HCT116 (cell line): ENCODE results near the gene NLRP4. TPM values are rescaled to one million over a fixed set of nuclear protein-coding genes. Genes with fewer than 3 reads are reported as not detected.

Experiments
- ATAC-seq: fragments of 200-7000 bp; cut with Tn5 transposase; 2 replicates; pipeline ENCODE4 v1.9.1; 2020; ENCODE audit warnings: mild to moderate bottlenecking, moderate library complexity
- BruUV-seq: library from RNA; stranded (reverse); fragments of 400-500 nt; replicated peaks from 2 replicates; lab custom pipeline; 2021; lab: Mats Ljungman, UMichigan
- CTCF ChIA-PET: fragments of 300-600 bp; sonication (Branson Sonifier 250); formaldehyde crosslinking; loops from one replicate; lab custom pipeline; 2021; ENCODE audit warnings: antibody characterized with exemption; lab: Charles Lee
- POLR2A ChIA-PET: fragments of 300-600, 350-600 bp; sonication (Branson Sonifier 250); formaldehyde crosslinking; loops from one replicate; lab custom pipeline; 2021; ENCODE audit warnings: antibody characterized with exemption; lab: Charles Lee
- RAD21 ChIA-PET, 2 experiments: fragments of 300-600 bp; sonication (Branson Sonifier 250); formaldehyde crosslinking; loops; one replicate each; lab custom pipeline; 2023; ENCODE audit warnings: low total read pairs in 2 of 2; ENCODE audit not compliant: uncharacterized antibody in 2 of 2, unreplicated experiment in 2 of 2, low non-redundant PET in 1 of 2; lab: Charles Lee
- DNase-seq: peaks from one replicate; pipeline ENCODE4 v3.0.0-alpha.2; 2010; ENCODE audit warnings: low read depth, low spot score
- H2AFZ ChIP-seq: fragments of 200-600 bp; shearing (Covaris generic), sonication (generic); 2 replicates; pipeline ENCODE4 v1.6.1; 2017; ENCODE audit warnings: low read depth, mixed run types, mixed read lengths, antibody characterized with exemption, low read length; ENCODE audit not compliant: poor library complexity, severe bottlenecking
- H3K27ac ChIP-seq: 2 replicates; pipeline ENCODE4 v1.5.1; 2012; ENCODE audit warnings: low read depth, low read length
- H3K27me3 ChIP-seq: fragments of 200-600 bp; sonication (generic); 2 replicates; pipeline ENCODE4 v1.6.1; 2016; ENCODE audit warnings: mixed run types, low read length, mixed read lengths; ENCODE audit not compliant: insufficient read depth
- H3K36me3 ChIP-seq, 2 experiments: fragments of 200-500 bp in 1 of 2; fragments of 200-600 bp in 1 of 2; sonication (Bioruptor generic) in 1 of 2; sonication (generic) in 1 of 2; 2 replicates each; pipeline versions ENCODE4 v1.5.1 to v1.6.1; 2014 to 2016; ENCODE audit warnings: low read length in 2 of 2, inconsistent platforms in 1 of 2, mixed read lengths in 1 of 2, mixed run types in 1 of 2; ENCODE audit not compliant: insufficient read depth in 2 of 2, control insufficient read depth in 1 of 2
- H3K4me1 ChIP-seq, 2 experiments: fragments of 200-600 bp in 1 of 2; sonication (generic) in 1 of 2; 2 replicates each; pipeline versions ENCODE4 v1.5.1 to v1.6.1; 2012 to 2017; ENCODE audit warnings: low read length in 2 of 2, inconsistent platforms in 1 of 2, mild to moderate bottlenecking in 1 of 2, mixed read lengths in 1 of 2, mixed run types in 1 of 2, moderate library complexity in 1 of 2; ENCODE audit not compliant: insufficient read depth in 2 of 2, control insufficient read depth in 1 of 2
- H3K4me2 ChIP-seq: fragments of 200-600 bp; sonication (generic); 2 replicates; pipeline ENCODE4 v1.6.1; 2017; ENCODE audit warnings: mixed run types, low read length, mixed read lengths
- H3K4me3 ChIP-seq, 2 experiments: fragments of 200-600 bp in 1 of 2; sonication (generic) in 1 of 2; replicated peaks in 1 of 2; 2 replicates each; pipeline ENCODE4 v1.5.1; 2011 to 2016; ENCODE audit warnings: low read length in 2 of 2, control low read depth in 1 of 2, low read depth in 1 of 2, mild to moderate bottlenecking in 1 of 2, mixed read lengths in 1 of 2, mixed run types in 1 of 2
- H3K79me2 ChIP-seq: fragments of 200-600 bp; sonication (generic); 2 replicates; pipeline ENCODE4 v1.6.1; 2017; ENCODE audit warnings: mild to moderate bottlenecking, mixed run types, low read length, moderate library complexity, mixed read lengths; ENCODE audit not compliant: insufficient read depth
- H3K9ac ChIP-seq: fragments of 200-600 bp; sonication (generic); 2 replicates; pipeline ENCODE4 v1.6.1; 2016; ENCODE audit warnings: low read length, mixed read lengths
- H3K9me2 ChIP-seq: fragments of 200-600 bp; sonication (generic), shearing (Covaris generic); 2 replicates; pipeline ENCODE4 v1.6.1; 2017; ENCODE audit warnings: mixed run types, mild to moderate bottlenecking, moderate library complexity; ENCODE audit not compliant: insufficient read depth
- H3K9me3 ChIP-seq, 2 experiments: fragments of 200-500 bp in 1 of 2; fragments of 200-600 bp in 1 of 2; sonication (Bioruptor generic) in 1 of 2; sonication (generic) in 1 of 2; 2 replicates each; pipeline ENCODE4 v1.6.1; 2014 to 2017; ENCODE audit warnings: low read length in 2 of 2, mixed read lengths in 2 of 2, inconsistent platforms in 1 of 2, low read depth in 1 of 2, mild to moderate bottlenecking in 1 of 2, mixed run types in 1 of 2, moderate library complexity in 1 of 2; ENCODE audit not compliant: control insufficient read depth in 1 of 2, insufficient read depth in 1 of 2
- H4K20me1 ChIP-seq: fragments of 200-600 bp; sonication (generic), shearing (Covaris generic); 2 replicates; pipeline ENCODE4 v1.6.1; 2017; ENCODE audit warnings: mixed run types, mild to moderate bottlenecking, moderate library complexity; ENCODE audit not compliant: insufficient read depth
- CBX3 ChIP-seq: IDR thresholded peaks from 2 replicates; pipeline ENCODE4 v1.6.1; 2012; ENCODE audit warnings: low read depth
- CEBPB ChIP-seq: IDR thresholded peaks from 2 replicates; pipeline ENCODE4 v1.6.1; 2012; ENCODE audit warnings: low read depth
- EGR1 ChIP-seq: IDR thresholded peaks from 2 replicates; pipeline ENCODE4 v1.6.1; 2012; ENCODE audit warnings: low read depth
- ELF1 ChIP-seq: IDR thresholded peaks from 2 replicates; pipeline ENCODE4 v1.6.1; 2012; ENCODE audit warnings: low read depth, borderline replicate concordance
- EZH2 ChIP-seq: fragments of 200-600 bp; sonication (generic); IDR thresholded peaks from 2 replicates; pipeline ENCODE4 v1.6.1; 2017; ENCODE audit warnings: antibody characterized with exemption, mixed run types
- FOSL1 ChIP-seq: IDR thresholded peaks from 2 replicates; pipeline ENCODE4 v1.6.1; 2012; ENCODE audit warnings: low read depth
- JUND ChIP-seq: IDR thresholded peaks from 2 replicates; pipeline ENCODE4 v1.6.1; 2012
- RAD21 ChIP-seq: IDR thresholded peaks from 2 replicates; pipeline ENCODE4 v1.6.1; 2012; ENCODE audit warnings: low read depth, mild to moderate bottlenecking
- SRF ChIP-seq: IDR thresholded peaks from 2 replicates; pipeline ENCODE4 v1.6.1; 2012; ENCODE audit warnings: low read depth
- TCF7L2 ChIP-seq: IDR thresholded peaks from 2 replicates; pipeline ENCODE4 v1.7.0; 2011; ENCODE audit warnings: borderline replicate concordance, inconsistent platforms; ENCODE audit not compliant: insufficient read depth, insufficient read length; ENCODE audit errors: extremely low read depth
- YY1 ChIP-seq: IDR thresholded peaks from 2 replicates; pipeline ENCODE4 v1.6.1; 2011; ENCODE audit warnings: low read length, low read depth, moderate library complexity, mild to moderate bottlenecking; ENCODE audit not compliant: insufficient replicate concordance; ENCODE audit errors: extremely low read depth
- ZFX ChIP-seq: fragments of 450-650 bp; IDR thresholded peaks from 2 replicates; pipeline ENCODE4 v1.6.1; 2017
- intact Hi-C: fragments of 100-400 bp; cut with micrococcal nuclease; formaldehyde crosslinking; loops from 2 replicates; pipeline ENCODE4 v1.10.0; 2022
- total RNA-seq: library from RNA; stranded (reverse); gene quantifications from one replicate; pipeline ENCODE4 v1.2.1, GENCODE V29; 2021; ENCODE audit not compliant: unreplicated experiment
- TF ChIP-seq, protein P1 (sequence below): IDR thresholded peaks from 2 replicates; pipeline ENCODE4 v1.6.1; 2012
- TF ChIP-seq, protein P2 (sequence below): IDR thresholded peaks from 2 replicates; pipeline ENCODE4 v1.6.1; 2012

NLRP4 gene
- total RNA-seq, 1 experiment from 2014 or later = 0.52 TPM

GRCh38 chr19:55898911-55899310 lies 62.6 kb downstream of the NLRP4 start:
- H2AFZ ChIP-seq = no peak overlapping the region
- DNase-seq = no peak
- no peak for ATAC-seq
- H3K27me3 ChIP-seq = peaks cover 27% of the 10 kb centered on the region
- H3K4me2 ChIP-seq = no peak overlapping the region
- H3K9me3 ChIP-seq = no peaks in the 10 kb centered on the region
- no peaks in the 10 kb centered on the region for H3K9me2 ChIP-seq
- no peak overlapping the region for H3K9ac ChIP-seq
- no peaks in the 10 kb centered on the region for H3K4me1 ChIP-seq
- H3K36me3 ChIP-seq = no peaks in the 10 kb centered on the region
- no peak for TF ChIP-seq JUND
- TF ChIP-seq CBX3 = no peak
- no peak for TF ChIP-seq EZH2
- no peak for TF ChIP-seq ZFX
- no peak for TF ChIP-seq FOSL1
- no peak for TF ChIP-seq TCF7L2
- TF ChIP-seq, protein P1, sequence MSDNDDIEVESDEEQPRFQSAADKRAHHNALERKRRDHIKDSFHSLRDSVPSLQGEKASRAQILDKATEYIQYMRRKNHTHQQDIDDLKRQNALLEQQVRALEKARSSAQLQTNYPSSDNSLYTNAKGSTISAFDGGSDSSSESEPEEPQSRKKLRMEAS = no peak
- no peak for TF ChIP-seq EGR1
- TF ChIP-seq CEBPB = no peak
- TF ChIP-seq SRF = no peak
- TF ChIP-seq, all 23 proteins: peak for 0
- POLR2A ChIA-PET = interaction anchor here (0.8 kb wide), 1 partner anchor 51 kb away, joined by 3 read pairs; no protein-coding TSS in a partner anchor
- intact Hi-C loops = no loop called here
- Histone ChIP-seq H3K27ac (no peak overlapping the region), H3K4me3 (no peak overlapping the region), H4K20me1 (no peaks in the 10 kb centered on the region), H3K79me2 (no peaks in the 10 kb centered on the region)
- no TSS peak for BruUV-seq
- CTCF ChIA-PET = no interaction called here
- RAD21 ChIA-PET = no interaction called here

DNA sequence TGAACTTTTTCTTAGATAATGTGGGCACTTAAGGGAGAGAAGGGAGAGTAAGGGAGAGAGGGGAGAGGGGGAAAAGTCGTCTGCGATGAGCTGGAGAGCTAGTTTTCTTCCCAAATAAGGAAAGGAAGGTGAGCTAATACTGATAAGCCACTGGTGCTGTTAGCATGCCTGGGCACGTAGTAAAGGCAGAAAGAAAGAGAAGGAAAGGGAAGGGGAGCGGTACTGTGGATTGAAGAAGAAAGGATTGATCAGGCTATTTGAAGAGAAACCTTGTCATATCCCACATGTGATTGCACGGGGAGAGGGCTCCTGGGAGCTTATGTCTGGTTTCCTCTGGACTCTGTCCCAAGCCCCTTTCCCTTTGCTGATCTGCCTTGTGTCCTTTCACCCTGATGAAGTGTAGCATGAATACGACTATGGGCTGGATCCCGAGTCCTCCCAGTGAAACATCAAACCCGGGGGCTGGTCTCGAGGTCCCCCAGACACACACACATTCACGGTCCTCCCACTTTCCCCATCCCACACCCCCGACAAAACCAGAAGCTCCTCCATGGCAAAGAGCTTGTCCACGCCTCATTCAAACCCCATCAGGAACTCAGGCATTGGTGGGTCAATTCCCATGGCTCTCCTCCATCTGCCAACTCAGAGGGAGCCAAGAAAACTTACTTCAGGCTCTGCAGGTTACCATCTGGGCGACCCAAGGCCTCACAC lies 65.2 kb downstream of the NLRP4 start:
- H3K27ac ChIP-seq = no peak overlapping the region
- H4K20me1 ChIP-seq = no peaks in the 10 kb centered on the region
- H2AFZ ChIP-seq = no peak overlapping the region
- H3K9ac ChIP-seq = no peak overlapping the region
- RAD21 ChIA-PET = no interaction called here
- no peaks in the 10 kb centered on the region for H3K4me1 ChIP-seq
- intact Hi-C loops = no loop called here
- no peak for ATAC-seq
- no peaks in the 10 kb centered on the region for H3K9me2 ChIP-seq
- CTCF ChIA-PET = no interaction called here
- BruUV-seq = no TSS peak
- POLR2A ChIA-PET = no interaction called here
- H3K36me3 ChIP-seq = no peaks in the 10 kb centered on the region
- peaks cover 22% of the 10 kb centered on the region for H3K27me3 ChIP-seq
- H3K4me2 ChIP-seq = no peak overlapping the region
- H3K4me3 ChIP-seq = no peak overlapping the region
- TF ChIP-seq YY1 = no peak
- no peak for TF ChIP-seq ELF1
- no peak for TF ChIP-seq ZFX
- TF ChIP-seq, protein P2, sequence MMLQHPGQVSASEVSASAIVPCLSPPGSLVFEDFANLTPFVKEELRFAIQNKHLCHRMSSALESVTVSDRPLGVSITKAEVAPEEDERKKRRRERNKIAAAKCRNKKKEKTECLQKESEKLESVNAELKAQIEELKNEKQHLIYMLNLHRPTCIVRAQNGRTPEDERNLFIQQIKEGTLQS = no peak
- no peak for TF ChIP-seq RAD21
- TF ChIP-seq JUND = no peak
- TF ChIP-seq FOSL1 = no peak
- no peaks in the 10 kb centered on the region for H3K9me3 ChIP-seq
- H3K79me2 ChIP-seq = no peaks in the 10 kb centered on the region
- DNase-seq = no peak
